GM19328 (cell line): ENCODE results near the gene KLF7.
A peak's percentile ranks its signal among the peaks of the same experiment; 100 is the strongest.

Experiments used
- ATAC-seq: cut with Tn5 transposase; IDR thresholded peaks from one replicate; pipeline ENCODE4 v1.9.1; 2021; ENCODE audit warnings: mild to moderate bottlenecking, moderate library complexity; ENCODE audit not compliant: unreplicated experiment

The KLF7 gene

GRCh38 chr2:207150284-207150683 lies 15.5 kb downstream of the KLF7 start:
- ATAC-seq: no peak

- peak; percentile 73 for ATAC-seq
These were observed 16.2 kb downstream of the KLF7 start for GRCh38 chr2:207149249-207150213.

- no peak for ATAC-seq
These were observed 17.7 kb downstream of the KLF7 start for GRCh38 chr2:207148020-207148419.

- no peak for ATAC-seq
These were observed 21.5 kb downstream of the KLF7 start for GRCh38 chr2:207144173-207144785.

GRCh38 chr2:207143215-207144172 lies 22.3 kb downstream of the KLF7 start:
- peak; percentile 40 for ATAC-seq

GRCh38 chr2:207142461-207142860 lies 23.3 kb downstream of the KLF7 start:
- no peak for ATAC-seq

GRCh38 chr2:207141386-207141785 lies 24.4 kb downstream of the KLF7 start:
- no peak for ATAC-seq

GRCh38 chr2:207140265-207140664 lies 25.5 kb downstream of the KLF7 start:
- ATAC-seq: no peak

GRCh38 chr2:207139552-207139951 lies 26.2 kb downstream of the KLF7 start:
- no peak for ATAC-seq

- no peak for ATAC-seq
These were observed 27.0 kb downstream of the KLF7 start for GRCh38 chr2:207138627-207139297.

- no peak for ATAC-seq
These were observed 28.0 kb downstream of the KLF7 start for GRCh38 chr2:207137596-207138337.

- ATAC-seq: no peak
These were observed 28.9 kb downstream of the KLF7 start for GRCh38 chr2:207136874-207137273.

GRCh38 chr2:207135801-207136457 lies 29.8 kb downstream of the KLF7 start:
- ATAC-seq: no peak

- ATAC-seq: no peak
These were observed 30.4 kb downstream of the KLF7 start for GRCh38 chr2:207135340-207135739.

- no peak for ATAC-seq
These were observed 31.8 kb downstream of the KLF7 start for GRCh38 chr2:207133820-207134519.

GRCh38 chr2:207133458-207133819 lies 32.3 kb downstream of the KLF7 start:
- no peak for ATAC-seq

- ATAC-seq: no peak
These were observed 33.7 kb downstream of the KLF7 start for GRCh38 chr2:207132019-207132418.

GRCh38 chr2:207131594-207131993 lies 34.2 kb downstream of the KLF7 start:
- ATAC-seq: no peak
